HCT116 (cell line): Measurements from ENCODE around the gene SRCIN1. TPM values are rescaled to one million over a fixed set of nuclear protein-coding genes. Genes with fewer than 3 reads are reported as not detected.

ENCODE experiments used
- ATAC-seq: fragments of 200-7000 bp; cut with Tn5 transposase; 2 replicates; pipeline ENCODE4 v1.9.1; 2020; ENCODE audit warnings: mild to moderate bottlenecking, moderate library complexity
- BruUV-seq: library from RNA; stranded (reverse); fragments of 400-500 nt; replicated peaks from 2 replicates; lab custom pipeline; 2021; lab: Mats Ljungman, UMichigan
- CTCF ChIA-PET: fragments of 300-600 bp; sonication (Branson Sonifier 250); formaldehyde crosslinking; loops from one replicate; lab custom pipeline; 2021; ENCODE audit warnings: antibody characterized with exemption; lab: Charles Lee
- POLR2A ChIA-PET: fragments of 300-600, 350-600 bp; sonication (Branson Sonifier 250); formaldehyde crosslinking; loops from one replicate; lab custom pipeline; 2021; ENCODE audit warnings: antibody characterized with exemption; lab: Charles Lee
- RAD21 ChIA-PET, 2 experiments: fragments of 300-600 bp; sonication (Branson Sonifier 250); formaldehyde crosslinking; loops; one replicate each; lab custom pipeline; 2023; ENCODE audit warnings: low total read pairs in 2 of 2; ENCODE audit not compliant: uncharacterized antibody in 2 of 2, unreplicated experiment in 2 of 2, low non-redundant PET in 1 of 2; lab: Charles Lee
- DNase-seq: peaks from one replicate; pipeline ENCODE4 v3.0.0-alpha.2; 2010; ENCODE audit warnings: low read depth, low spot score
- H2AFZ ChIP-seq: fragments of 200-600 bp; shearing (Covaris generic), sonication (generic); 2 replicates; pipeline ENCODE4 v1.6.1; 2017; ENCODE audit warnings: low read depth, mixed run types, mixed read lengths, antibody characterized with exemption, low read length; ENCODE audit not compliant: poor library complexity, severe bottlenecking
- H3K27ac ChIP-seq: 2 replicates; pipeline ENCODE4 v1.5.1; 2012; ENCODE audit warnings: low read depth, low read length
- H3K27me3 ChIP-seq: fragments of 200-600 bp; sonication (generic); 2 replicates; pipeline ENCODE4 v1.6.1; 2016; ENCODE audit warnings: mixed run types, low read length, mixed read lengths; ENCODE audit not compliant: insufficient read depth
- H3K36me3 ChIP-seq, 2 experiments: fragments of 200-500 bp in 1 of 2; fragments of 200-600 bp in 1 of 2; sonication (Bioruptor generic) in 1 of 2; sonication (generic) in 1 of 2; 2 replicates each; pipeline versions ENCODE4 v1.5.1 to v1.6.1; 2014 to 2016; ENCODE audit warnings: low read length in 2 of 2, inconsistent platforms in 1 of 2, mixed read lengths in 1 of 2, mixed run types in 1 of 2; ENCODE audit not compliant: insufficient read depth in 2 of 2, control insufficient read depth in 1 of 2
- H3K4me1 ChIP-seq, 2 experiments: fragments of 200-600 bp in 1 of 2; sonication (generic) in 1 of 2; 2 replicates each; pipeline versions ENCODE4 v1.5.1 to v1.6.1; 2012 to 2017; ENCODE audit warnings: low read length in 2 of 2, inconsistent platforms in 1 of 2, mild to moderate bottlenecking in 1 of 2, mixed read lengths in 1 of 2, mixed run types in 1 of 2, moderate library complexity in 1 of 2; ENCODE audit not compliant: insufficient read depth in 2 of 2, control insufficient read depth in 1 of 2
- H3K4me2 ChIP-seq: fragments of 200-600 bp; sonication (generic); 2 replicates; pipeline ENCODE4 v1.6.1; 2017; ENCODE audit warnings: mixed run types, low read length, mixed read lengths
- H3K4me3 ChIP-seq, 2 experiments: fragments of 200-600 bp in 1 of 2; sonication (generic) in 1 of 2; replicated peaks in 1 of 2; 2 replicates each; pipeline ENCODE4 v1.5.1; 2011 to 2016; ENCODE audit warnings: low read length in 2 of 2, control low read depth in 1 of 2, low read depth in 1 of 2, mild to moderate bottlenecking in 1 of 2, mixed read lengths in 1 of 2, mixed run types in 1 of 2
- H3K79me2 ChIP-seq: fragments of 200-600 bp; sonication (generic); 2 replicates; pipeline ENCODE4 v1.6.1; 2017; ENCODE audit warnings: mild to moderate bottlenecking, mixed run types, low read length, moderate library complexity, mixed read lengths; ENCODE audit not compliant: insufficient read depth
- H3K9ac ChIP-seq: fragments of 200-600 bp; sonication (generic); 2 replicates; pipeline ENCODE4 v1.6.1; 2016; ENCODE audit warnings: low read length, mixed read lengths
- H3K9me2 ChIP-seq: fragments of 200-600 bp; sonication (generic), shearing (Covaris generic); 2 replicates; pipeline ENCODE4 v1.6.1; 2017; ENCODE audit warnings: mixed run types, mild to moderate bottlenecking, moderate library complexity; ENCODE audit not compliant: insufficient read depth
- H3K9me3 ChIP-seq, 2 experiments: fragments of 200-500 bp in 1 of 2; fragments of 200-600 bp in 1 of 2; sonication (Bioruptor generic) in 1 of 2; sonication (generic) in 1 of 2; 2 replicates each; pipeline ENCODE4 v1.6.1; 2014 to 2017; ENCODE audit warnings: low read length in 2 of 2, mixed read lengths in 2 of 2, inconsistent platforms in 1 of 2, low read depth in 1 of 2, mild to moderate bottlenecking in 1 of 2, mixed run types in 1 of 2, moderate library complexity in 1 of 2; ENCODE audit not compliant: control insufficient read depth in 1 of 2, insufficient read depth in 1 of 2
- H4K20me1 ChIP-seq: fragments of 200-600 bp; sonication (generic), shearing (Covaris generic); 2 replicates; pipeline ENCODE4 v1.6.1; 2017; ENCODE audit warnings: mixed run types, mild to moderate bottlenecking, moderate library complexity; ENCODE audit not compliant: insufficient read depth
- CBX3 ChIP-seq: IDR thresholded peaks from 2 replicates; pipeline ENCODE4 v1.6.1; 2012; ENCODE audit warnings: low read depth
- EZH2 ChIP-seq: fragments of 200-600 bp; sonication (generic); IDR thresholded peaks from 2 replicates; pipeline ENCODE4 v1.6.1; 2017; ENCODE audit warnings: antibody characterized with exemption, mixed run types
- RAD21 ChIP-seq: IDR thresholded peaks from 2 replicates; pipeline ENCODE4 v1.6.1; 2012; ENCODE audit warnings: low read depth, mild to moderate bottlenecking
- intact Hi-C: fragments of 100-400 bp; cut with micrococcal nuclease; formaldehyde crosslinking; loops from 2 replicates; pipeline ENCODE4 v1.10.0; 2022
- total RNA-seq: library from RNA; stranded (reverse); gene quantifications from one replicate; pipeline ENCODE4 v1.2.1, GENCODE V29; 2021; ENCODE audit not compliant: unreplicated experiment
- TF ChIP-seq, protein P1 (sequence below), 3 experiments: fragments of 200-600 bp in 1 of 3; sonication (generic) in 1 of 3; IDR thresholded peaks in 2 of 3; conservative IDR thresholded peaks in 1 of 3; 2 replicates each; pipeline ENCODE4 v1.5.1; 2012 to 2017; ENCODE audit warnings: low read depth in 2 of 3, low read length in 2 of 3, antibody characterized with exemption in 1 of 3, borderline replicate concordance in 1 of 3, control low read depth in 1 of 3, mild to moderate bottlenecking in 1 of 3, mixed read lengths in 1 of 3, mixed run types in 1 of 3, moderate library complexity in 1 of 3; ENCODE audit not compliant: insufficient read depth in 1 of 3

Gene SRCIN1
- total RNA-seq, 1 experiment from 2014 or later = 10.5 TPM

DNA sequence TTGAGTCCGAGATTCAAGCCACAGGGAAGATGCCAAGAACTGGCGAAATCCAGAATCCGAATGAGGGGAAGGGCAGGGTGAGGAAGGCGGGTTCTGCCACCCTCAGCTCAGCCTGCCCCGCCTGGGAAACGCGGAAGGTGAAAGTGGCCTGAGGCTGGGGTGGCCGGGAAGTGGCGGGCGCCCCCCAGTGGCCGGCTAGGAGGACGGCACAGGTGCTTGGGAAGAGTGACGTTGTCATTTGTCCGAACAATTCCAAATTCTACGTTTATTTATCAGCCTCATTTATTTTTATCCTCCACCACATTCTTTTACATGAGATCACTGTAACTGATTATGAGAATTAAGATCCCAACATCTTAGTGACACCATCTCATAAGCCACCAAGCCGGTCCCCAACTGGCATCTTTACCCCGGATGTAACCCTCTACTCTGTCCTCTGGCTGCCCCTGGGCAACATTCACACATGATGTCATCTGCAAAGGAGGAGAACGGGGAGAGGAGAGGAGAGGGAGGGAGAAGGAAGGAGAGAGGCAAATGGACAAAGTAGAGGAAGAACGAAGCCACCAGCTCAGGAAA, 21.3 kb downstream of the SRCIN1 start:
- ATAC-seq = peak; percentile 92
- POLR2A ChIA-PET = interaction anchor here (0.7 to 1.0 kb wide), 3 partner anchors 26 to 830 kb away, joined by 3 to 5 read pairs (median 4); no protein-coding TSS in a partner anchor
- CTCF ChIA-PET = interaction anchor here (0.6 to 6.4 kb wide), 12 partner anchors 10 to 230 kb away, joined by 3 to 100 read pairs (median 4); no protein-coding TSS in a partner anchor
- DNase-seq = no peak
- RAD21 ChIA-PET = interaction anchor here (0.8 to 5.2 kb wide), 3 partner anchors 26 to 83 kb away, joined by 4 to 21 read pairs (median 7); no protein-coding TSS in a partner anchor
- BruUV-seq = no TSS peak
- no peak overlapping the region for H3K4me3 ChIP-seq
- no peaks in the 10 kb centered on the region for H3K36me3 ChIP-seq
- peaks cover 22 to 33% of the 10 kb centered on the region in 2 experiments for H3K4me1 ChIP-seq
- H3K9me2 ChIP-seq = no peaks in the 10 kb centered on the region
- intact Hi-C loops = loop anchor here (1.0 to 10.0 kb wide), 3 partner anchors 26 to 92 kb away; no protein-coding TSS in a partner anchor
- 0 out of 2 replicates have a peak overlapping the region, but pooled peaks have one; percentile 19 for H3K27ac ChIP-seq
- H3K4me2 ChIP-seq = peak overlapping the region; percentile 65
- H3K27me3 ChIP-seq = no peaks in the 10 kb centered on the region
- no peaks in the 10 kb centered on the region for H3K9me3 ChIP-seq
- H2AFZ ChIP-seq = peak overlapping the region; percentile 91
- H3K9ac ChIP-seq = 0 out of 2 replicates have a peak overlapping the region, but pooled peaks have one; percentile 11
- TF ChIP-seq, protein P1, sequence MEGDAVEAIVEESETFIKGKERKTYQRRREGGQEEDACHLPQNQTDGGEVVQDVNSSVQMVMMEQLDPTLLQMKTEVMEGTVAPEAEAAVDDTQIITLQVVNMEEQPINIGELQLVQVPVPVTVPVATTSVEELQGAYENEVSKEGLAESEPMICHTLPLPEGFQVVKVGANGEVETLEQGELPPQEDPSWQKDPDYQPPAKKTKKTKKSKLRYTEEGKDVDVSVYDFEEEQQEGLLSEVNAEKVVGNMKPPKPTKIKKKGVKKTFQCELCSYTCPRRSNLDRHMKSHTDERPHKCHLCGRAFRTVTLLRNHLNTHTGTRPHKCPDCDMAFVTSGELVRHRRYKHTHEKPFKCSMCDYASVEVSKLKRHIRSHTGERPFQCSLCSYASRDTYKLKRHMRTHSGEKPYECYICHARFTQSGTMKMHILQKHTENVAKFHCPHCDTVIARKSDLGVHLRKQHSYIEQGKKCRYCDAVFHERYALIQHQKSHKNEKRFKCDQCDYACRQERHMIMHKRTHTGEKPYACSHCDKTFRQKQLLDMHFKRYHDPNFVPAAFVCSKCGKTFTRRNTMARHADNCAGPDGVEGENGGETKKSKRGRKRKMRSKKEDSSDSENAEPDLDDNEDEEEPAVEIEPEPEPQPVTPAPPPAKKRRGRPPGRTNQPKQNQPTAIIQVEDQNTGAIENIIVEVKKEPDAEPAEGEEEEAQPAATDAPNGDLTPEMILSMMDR (IDR thresholded peaks at IDR 0.05 in 2 of 3, conservative IDR thresholded peaks at IDR 0.05 in 1 of 3; ENCODE audit: borderline replicate concordance in 1 of 3, insufficient read depth in 1 of 3, low read depth in 2 of 3, low read length in 2 of 3) = peak; percentile 96 to 97 (median 96)
- no peak for TF ChIP-seq EZH2
- TF ChIP-seq RAD21 = peak; percentile 95
- TF ChIP-seq CBX3 = no peak
- no peaks in the 10 kb centered on the region for H3K79me2 ChIP-seq
- no peaks in the 10 kb centered on the region for H4K20me1 ChIP-seq
